ENCODE data around the gene KIF17.
A peak's percentile ranks its signal among the peaks of the same experiment; 100 is the strongest.

The KIF17 gene

DNA sequence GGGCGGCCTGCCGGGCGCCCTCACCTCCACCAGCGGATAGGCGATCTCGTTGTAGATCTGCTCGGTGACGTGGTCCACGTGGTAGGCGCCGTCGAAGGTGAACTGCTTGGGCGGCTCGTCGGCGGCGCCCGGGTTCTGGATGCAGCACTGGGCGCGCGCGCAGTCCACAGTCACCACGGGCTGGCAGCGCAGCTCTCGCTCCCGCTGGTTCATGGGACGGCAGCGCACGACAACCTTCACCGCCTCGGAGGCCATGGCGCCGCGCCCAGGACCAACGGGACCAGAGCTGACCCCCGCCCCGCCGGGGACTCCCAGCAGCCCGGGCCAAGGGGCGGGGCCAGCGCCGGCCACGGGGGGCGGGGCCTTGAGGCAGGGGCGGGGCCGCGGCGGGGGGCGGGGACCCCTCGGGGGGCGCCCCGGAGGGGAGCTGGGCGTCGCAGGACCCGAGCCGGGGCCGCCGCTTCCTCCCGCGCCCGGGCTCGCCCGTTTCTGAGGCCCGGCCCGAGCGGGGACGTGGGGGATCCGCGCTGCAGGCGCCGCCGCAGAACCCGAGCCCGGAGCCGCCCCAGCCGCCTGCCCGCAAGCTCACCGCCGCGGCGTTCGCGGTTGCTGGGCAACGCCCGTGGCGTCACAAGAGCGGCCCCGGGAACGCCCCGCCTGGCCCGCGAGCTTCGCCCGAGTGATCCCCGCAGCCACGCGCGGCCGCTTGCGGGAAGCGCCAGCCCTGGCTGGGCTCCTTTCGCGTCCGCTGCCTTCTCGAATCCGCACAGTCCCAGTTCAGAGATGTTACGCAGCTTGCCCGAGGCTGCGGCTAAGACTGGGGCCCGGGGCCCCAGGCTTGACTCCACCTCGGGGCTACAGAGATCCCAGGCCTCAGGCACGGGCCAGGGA is at the start of gene KIF17:
Gene KIF17 (minus strand): TSS at position 556 of the 891 bp plus-strand sequence. CDS start 301 bp downstream, at position 255.
- peak in 1 of 2 experiments; percentile 8 for DNase-seq

DNA sequence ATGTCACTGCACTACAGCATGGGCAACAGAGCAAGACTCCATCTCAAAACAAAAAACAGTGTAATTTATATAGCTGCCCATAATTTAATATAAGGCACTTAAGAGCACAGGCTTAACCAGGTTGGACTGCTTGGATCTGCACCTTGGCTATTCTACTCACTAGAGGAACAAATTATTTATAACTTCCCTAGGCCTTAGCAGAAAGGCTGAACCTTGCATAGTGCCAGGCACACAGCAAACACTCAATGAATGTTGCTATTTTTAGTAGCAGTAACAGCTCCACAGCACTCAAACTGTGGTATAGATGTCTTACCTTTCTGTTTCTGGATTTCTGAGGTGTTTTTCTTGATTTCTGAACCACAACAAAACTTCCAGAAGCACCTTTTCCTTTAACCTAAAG is 49.5 kb upstream of the KIF17 start:
- no peak for DNase-seq

DNA sequence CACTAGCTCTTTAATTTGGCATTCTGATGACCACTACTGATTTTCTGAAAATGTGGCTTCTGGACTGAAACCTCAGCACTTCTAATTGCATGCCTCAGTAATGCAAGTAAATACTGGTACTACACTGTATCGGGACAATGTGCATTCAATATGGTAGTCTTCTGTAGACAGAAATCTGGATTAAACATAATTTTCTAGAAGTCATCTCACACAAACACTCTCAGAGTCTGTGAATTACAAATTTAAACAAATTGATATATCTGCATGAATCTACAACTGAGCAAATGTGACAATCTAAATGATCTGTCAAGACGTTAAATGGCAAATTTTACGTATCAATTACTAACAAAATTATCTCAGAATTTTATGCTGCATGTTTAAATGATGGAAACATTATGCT is 45.6 kb upstream of the KIF17 start:
- DNase-seq: no peak

- DNase-seq: no peak
Measured at GRCh38 chr1:20760322-20760721, 42.5 kb upstream of the KIF17 start.

GRCh38 chr1:20753589-20753988 is 35.8 kb upstream of the KIF17 start:
- DNase-seq: no peak

DNA sequence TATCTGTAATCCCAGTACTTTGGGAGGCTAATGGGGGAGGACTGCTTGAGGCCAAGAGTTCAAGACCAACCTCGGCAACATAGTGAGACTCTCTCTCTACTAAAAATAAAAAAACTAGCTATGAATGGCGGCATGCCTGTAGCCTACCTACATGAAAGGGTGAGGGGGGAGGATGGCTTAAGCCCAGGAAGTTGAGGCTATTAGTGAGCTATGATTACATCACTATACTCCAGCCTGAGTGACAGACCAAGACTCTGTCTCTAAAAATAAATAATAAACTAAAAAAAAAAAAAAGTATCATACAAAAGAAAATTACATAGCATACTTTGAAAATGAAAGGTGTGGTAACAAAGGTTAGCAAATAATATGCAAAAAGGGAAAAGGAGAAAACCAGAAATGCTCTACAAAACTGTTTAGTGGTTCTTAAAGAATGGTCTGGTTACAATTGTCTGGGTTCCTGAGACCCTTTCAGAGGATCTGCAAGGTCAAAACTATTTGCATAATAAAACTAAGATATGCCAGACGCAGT is 33.7 kb upstream of the KIF17 start:
- no peak for DNase-seq

DNA sequence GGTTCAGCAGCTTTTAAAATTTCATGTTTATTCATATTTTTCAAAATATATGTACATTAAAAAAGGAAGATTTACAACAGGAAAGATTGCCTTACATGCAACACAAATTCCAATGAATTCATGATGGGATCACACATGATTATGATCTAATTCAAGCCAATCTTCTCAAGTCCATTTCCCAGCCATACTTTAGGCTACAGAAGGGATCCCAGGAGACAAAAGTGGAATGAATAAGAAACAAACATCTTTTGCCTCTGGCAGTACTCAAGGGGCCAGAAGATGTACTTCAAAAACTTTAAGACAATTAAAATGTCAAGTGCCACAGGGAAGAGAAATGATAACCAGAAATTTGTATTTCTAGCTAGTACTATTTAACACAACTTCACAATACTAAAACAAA is 24.9 kb upstream of the KIF17 start:
- no peak for DNase-seq

GRCh38 chr1:20740781-20741180 is 23.0 kb upstream of the KIF17 start:
- no peak for DNase-seq

DNA sequence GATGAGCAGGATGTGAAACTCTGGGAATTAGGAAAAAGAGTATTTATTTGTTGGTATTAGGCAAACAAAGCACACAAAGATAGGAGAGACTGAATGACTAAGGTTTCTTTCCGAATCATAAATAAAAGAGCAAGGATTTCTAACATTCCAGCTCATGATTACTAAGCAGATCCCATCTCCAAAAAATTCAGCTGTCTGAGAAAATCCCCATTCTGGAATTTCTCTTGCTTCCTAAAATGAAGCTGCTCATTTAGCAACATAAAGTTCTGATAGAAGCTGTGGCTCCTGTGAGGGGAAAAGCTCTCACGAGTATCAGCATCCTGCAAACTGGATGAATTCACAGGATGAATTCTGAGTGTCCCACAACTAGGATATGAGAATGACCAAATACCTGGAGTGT is 21.4 kb upstream of the KIF17 start:
- DNase-seq: no peak

GRCh38 chr1:20735581-20736111 is 17.8 kb upstream of the KIF17 start:
- no peak for DNase-seq

GRCh38 chr1:20733360-20733975 is 15.7 kb upstream of the KIF17 start:
- DNase-seq: no peak

DNA sequence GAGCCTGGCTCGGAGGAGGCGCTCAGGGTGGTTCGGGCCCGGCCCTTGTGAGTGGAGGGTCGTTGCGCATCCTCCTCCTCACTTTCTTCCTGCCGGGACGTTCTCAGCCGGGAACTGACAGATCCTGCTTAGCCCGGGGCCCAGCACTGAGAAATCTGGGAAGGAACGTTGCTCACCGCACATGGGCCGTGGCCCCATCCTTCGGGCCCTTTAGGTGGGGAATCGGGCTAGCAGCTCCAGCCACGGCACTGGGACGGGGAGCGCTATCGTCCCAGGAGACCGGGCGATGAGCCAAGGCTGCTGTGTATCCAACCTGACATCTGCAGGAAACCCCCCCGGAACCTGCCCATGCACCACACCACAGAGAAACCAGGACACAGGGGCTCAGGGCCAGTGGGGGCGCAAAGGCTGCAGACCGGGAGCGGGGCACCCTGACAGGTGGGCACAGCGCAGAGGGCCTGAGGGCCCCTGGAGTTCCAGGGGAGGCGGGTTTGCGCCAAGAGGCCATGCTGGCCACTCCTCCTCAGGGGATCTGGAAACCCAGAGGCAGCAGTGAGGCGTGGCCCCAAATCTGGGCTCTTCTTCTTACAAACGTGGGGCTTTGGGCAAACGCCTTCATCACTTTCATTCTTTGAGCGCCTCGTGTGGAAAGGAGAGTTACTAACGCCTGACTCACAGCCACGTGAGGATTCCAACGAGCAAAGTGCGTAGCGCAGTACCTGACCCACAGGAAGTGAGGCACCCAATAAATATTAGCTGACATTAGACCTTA is 15.0 kb upstream of the KIF17 start, which contains the start of gene SH2D5:
Gene SH2D5 (minus strand): TSS at position 116 of the 772 bp plus-strand sequence. CDS start 4,659 bp downstream, outside the sequence.
- peak; percentile 75 to 79 for DNase-seq

- DNase-seq: peak; percentile 14 to 22
Measured at GRCh38 chr1:20732071-20732587, 14.3 kb upstream of the KIF17 start.

DNA sequence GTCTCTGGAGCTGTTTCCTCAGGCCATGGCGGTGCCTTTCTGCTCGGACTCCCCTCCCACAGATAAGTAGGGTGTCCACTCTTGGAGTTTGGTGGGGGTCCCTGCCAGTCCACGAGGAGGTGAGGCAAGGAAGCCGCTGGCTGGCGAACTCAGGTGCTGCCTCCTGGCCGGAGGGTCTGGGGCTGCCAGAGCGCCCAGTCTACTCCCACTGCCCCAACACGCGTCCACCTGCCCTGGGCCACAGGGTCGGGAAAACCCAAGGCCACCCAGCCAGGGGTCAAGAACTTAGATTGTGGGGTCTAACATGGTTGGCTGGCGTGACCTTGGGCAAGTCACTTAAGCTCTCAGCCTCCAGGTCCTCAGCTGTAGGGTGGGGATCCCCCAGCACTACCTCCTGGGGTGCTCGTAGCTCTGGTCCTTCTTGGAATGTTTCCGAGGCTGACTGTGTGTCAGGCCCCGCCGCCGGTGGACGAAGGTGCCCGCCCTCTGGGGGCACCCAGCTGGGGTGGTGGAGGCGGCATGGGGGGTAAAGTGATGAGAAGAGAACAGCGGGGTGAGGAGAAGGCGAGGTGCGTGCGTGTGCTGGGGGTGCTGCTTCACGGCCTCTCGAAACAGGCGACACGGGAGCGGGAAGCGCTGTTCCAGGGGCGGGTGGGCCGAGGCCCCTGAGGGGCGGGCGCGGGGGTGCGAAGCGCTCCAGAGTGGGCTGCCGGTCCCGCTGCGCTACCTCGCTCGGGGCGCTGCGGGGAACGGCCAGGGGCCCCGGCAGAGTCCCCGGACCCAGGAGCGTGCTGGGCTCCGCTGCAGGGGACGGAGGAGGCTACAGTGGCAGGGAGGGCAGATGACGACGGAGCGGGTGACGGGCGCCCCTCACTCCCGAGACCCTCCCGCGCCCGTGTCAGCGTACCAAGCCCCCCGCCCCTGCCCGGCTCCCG is 13.5 kb upstream of the KIF17 start:
- DNase-seq: peak in 1 of 2 experiments; percentile 27

DNA sequence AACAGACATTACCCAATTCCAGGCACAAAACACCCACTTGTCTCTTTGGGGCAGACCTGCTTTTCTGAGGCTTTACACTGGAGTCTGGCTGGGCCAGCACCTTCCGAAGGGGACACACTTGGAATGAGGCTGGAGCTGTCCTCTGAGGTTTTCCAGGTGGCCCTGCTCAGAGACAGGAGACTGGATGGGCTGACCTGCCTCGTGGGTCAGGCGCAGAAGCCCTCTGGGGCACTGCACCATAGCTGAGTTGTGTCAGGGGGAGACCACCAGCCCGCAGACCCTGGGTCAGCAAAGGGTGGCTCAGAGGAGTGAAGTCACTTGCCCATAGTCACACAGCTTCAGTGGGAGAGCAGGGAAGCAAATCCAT is 12.9 kb upstream of the KIF17 start:
- DNase-seq: no peak

DNA sequence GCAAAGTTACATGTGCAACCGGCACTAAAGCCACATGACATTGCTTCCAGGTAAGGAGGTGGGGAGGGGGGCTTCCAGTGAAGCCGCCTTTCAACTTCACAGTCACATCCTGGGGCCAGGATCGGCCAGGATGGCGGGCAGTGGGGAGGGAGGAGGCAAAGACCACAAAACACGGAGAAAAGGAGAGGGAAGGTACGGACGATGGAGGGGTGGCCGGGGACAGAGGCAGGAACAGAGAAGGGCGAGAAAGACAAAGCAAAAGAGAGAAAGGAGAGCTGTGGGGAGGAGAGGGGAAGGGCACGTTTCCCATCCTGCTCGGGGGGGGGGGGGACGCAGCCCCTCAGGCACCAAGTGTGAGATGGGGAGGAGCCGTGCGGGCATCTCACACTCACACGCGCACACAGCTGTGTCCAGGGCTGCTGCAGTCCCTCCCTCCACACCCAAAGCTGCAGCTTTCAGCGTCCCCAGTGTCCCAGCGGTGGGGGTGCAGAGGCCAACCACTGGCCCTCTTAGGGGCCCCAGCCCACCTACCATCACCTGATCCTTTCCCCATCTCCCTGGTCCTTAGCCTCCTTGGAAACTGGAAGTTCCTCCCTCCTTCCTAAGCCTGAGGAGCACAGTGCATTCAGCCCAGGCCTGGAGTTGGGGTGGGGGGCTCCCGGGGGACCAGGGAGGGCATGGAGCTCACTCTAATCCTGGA is 12.3 kb upstream of the KIF17 start:
- DNase-seq: no peak

- DNase-seq: no peak
Measured at GRCh38 chr1:20729155-20729931, 11.5 kb upstream of the KIF17 start.

DNA sequence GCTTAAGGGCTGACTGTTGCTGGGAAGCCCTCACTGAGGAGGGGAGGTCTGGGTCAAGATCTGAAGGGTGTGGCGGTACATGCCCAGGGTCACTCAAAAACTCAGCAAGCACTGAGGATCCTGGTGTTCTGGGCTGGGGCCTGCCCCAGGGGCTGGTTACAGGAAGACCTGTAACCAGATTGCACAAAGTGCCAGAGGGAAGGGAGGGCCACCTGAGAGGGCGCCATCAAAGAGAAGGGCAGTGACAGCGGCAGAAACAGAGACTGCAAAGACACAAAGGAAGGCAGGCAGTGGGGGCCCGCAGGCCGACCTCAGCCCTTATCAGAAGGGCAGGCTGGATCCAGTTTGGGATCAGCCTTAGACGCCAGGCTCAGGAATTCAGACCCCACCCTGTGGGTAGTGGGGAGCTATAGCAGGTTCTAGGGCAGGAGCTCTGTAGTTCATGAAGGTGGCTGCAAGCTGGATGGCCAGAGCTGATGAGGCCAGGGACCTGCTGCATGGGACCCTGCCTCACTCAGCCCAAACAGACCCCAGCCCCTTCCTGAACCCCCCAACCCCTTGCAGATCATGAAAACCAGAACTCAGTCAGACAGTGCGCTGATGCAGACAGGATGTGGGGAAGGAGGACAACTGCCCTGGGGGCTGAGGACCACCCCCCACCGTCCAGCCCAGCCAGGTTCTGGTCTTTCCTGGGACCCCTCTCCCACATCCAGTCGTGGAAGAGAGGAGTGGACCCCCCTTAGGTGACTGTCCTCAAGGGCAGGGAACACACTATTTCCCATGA is 10.8 kb upstream of the KIF17 start:
- no peak for DNase-seq

DNA sequence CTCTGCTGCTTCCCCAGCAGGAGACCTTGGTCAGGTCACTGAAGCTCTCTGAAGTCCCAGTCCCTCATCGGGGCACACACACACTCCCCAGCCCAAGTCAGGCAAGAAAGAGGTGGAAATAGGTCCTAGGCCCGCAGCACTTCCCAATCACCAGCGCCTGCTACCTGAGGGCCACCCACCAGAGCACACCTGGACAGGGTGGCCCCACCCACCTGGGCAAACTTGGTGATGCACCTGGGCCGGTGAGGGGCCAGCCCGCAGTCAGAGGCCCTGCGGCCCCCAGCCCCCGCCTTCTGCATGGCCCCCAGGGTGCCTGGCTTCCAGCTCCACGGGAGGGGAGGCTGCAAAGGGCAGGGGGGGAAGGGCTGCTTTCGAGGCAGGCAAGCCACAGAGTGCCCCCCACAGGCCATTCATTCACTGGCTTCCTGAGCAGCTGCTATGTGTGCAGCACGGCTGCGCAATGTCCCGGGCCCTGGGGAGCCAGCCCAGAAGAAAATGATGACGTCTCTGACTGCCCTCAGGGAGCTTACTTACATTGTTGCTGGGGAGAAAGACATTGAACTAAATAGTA is 10.0 kb upstream of the KIF17 start:
- peak in 1 of 2 experiments; percentile 31 for DNase-seq

Measured in Kasumi-1 (cell line).